ENCODE results near the gene IER5L.
"Not testable (repeated sequence)": the region's sequence is repeated elsewhere in the genome, so short reads cannot be mapped to it uniquely, and the experiment has no call there.

IER5L gene

GRCh38 chr9:129163198-129163670, 14.8 kb downstream of the IER5L start:
- H3K4me3 ChIP-seq (ENCODE audit: low read depth, low read length) = not testable (repeated sequence)

- H3K4me3 ChIP-seq (ENCODE audit: low read depth, low read length) = no peak overlapping the region
These were observed 15.4 kb downstream of the IER5L start for GRCh38 chr9:129162497-129163197.

GRCh38 chr9:129161534-129161837, 16.6 kb downstream of the IER5L start:
- H3K4me3 ChIP-seq (ENCODE audit: low read depth, low read length) = no peak overlapping the region

- H3K4me3 ChIP-seq (ENCODE audit: low read depth, low read length) = no peak overlapping the region
These were observed 17.1 kb downstream of the IER5L start for GRCh38 chr9:129160712-129161533.

GRCh38 chr9:129156163-129156562, 21.9 kb downstream of the IER5L start:
- H3K4me3 ChIP-seq (ENCODE audit: low read depth, low read length) = no peak overlapping the region

- no peak overlapping the region for H3K4me3 ChIP-seq (ENCODE audit: low read depth, low read length)
These were observed 23.1 kb downstream of the IER5L start for GRCh38 chr9:129154866-129155477.

- H3K4me3 ChIP-seq (ENCODE audit: low read depth, low read length) = no peak overlapping the region
These were observed 26.6 kb downstream of the IER5L start for GRCh38 chr9:129151469-129151868.

GRCh38 chr9:129150672-129151211, 27.3 kb downstream of the IER5L start:
- H3K4me3 ChIP-seq (ENCODE audit: low read depth, low read length) = no peak overlapping the region

- no peak overlapping the region for H3K4me3 ChIP-seq (ENCODE audit: low read depth, low read length)
These were observed 27.9 kb downstream of the IER5L start for GRCh38 chr9:129150122-129150521.

GRCh38 chr9:129149442-129149841, 28.6 kb downstream of the IER5L start:
- H3K4me3 ChIP-seq (ENCODE audit: low read depth, low read length) = no peak overlapping the region

- no peak overlapping the region for H3K4me3 ChIP-seq (ENCODE audit: low read depth, low read length)
These were observed 29.4 kb downstream of the IER5L start for GRCh38 chr9:129148463-129149204.

GRCh38 chr9:129146441-129146941, 31.6 kb downstream of the IER5L start:
- no peak overlapping the region for H3K4me3 ChIP-seq (ENCODE audit: low read depth, low read length)

- H3K4me3 ChIP-seq (ENCODE audit: low read depth, low read length) = no peak overlapping the region
These were observed 32.2 kb downstream of the IER5L start for GRCh38 chr9:129145841-129146292.

- no peak overlapping the region for H3K4me3 ChIP-seq (ENCODE audit: low read depth, low read length)
These were observed 32.7 kb downstream of the IER5L start for GRCh38 chr9:129145316-129145715.

GRCh38 chr9:129143031-129143927, 34.8 kb downstream of the IER5L start:
- no peak overlapping the region for H3K4me3 ChIP-seq (ENCODE audit: low read depth, low read length)

GRCh38 chr9:129142138-129142935, 35.7 kb downstream of the IER5L start:
- no peak overlapping the region for H3K4me3 ChIP-seq (ENCODE audit: low read depth, low read length)

GRCh38 chr9:129141066-129142041, 36.7 kb downstream of the IER5L start:
- no peak overlapping the region for H3K4me3 ChIP-seq (ENCODE audit: low read depth, low read length)

All from iPS-11a (cell line).